Cardiac fibroblast (primary cell): ENCODE data around the gene ERGIC1.
A peak's percentile ranks its signal among the peaks of the same experiment; 100 is the strongest.

Experiments used
- DNase-seq, 2 donors: peaks; one replicate each; pipeline versions ENCODE4 v3.0.0 to v3.0.0-alpha.2; 2010; ENCODE audit warnings: low read depth in 2 of 2
- H3K4me3 ChIP-seq, 2 donors: replicated peaks in 1 of 2; 1 replicate in 1 of 2; 2 replicates in 1 of 2; pipeline ENCODE4 v1.5.1; 2011; ENCODE audit warnings: low read depth in 2 of 2, low read length in 2 of 2, mild to moderate bottlenecking in 2 of 2, moderate library complexity in 1 of 2
- TF ChIP-seq, protein P1 (sequence below): IDR thresholded peaks from one replicate; pipeline ENCODE4 v1.5.1; 2011; ENCODE audit warnings: low read depth, mild to moderate bottlenecking, low read length, inconsistent platforms

ERGIC1 gene

DNA sequence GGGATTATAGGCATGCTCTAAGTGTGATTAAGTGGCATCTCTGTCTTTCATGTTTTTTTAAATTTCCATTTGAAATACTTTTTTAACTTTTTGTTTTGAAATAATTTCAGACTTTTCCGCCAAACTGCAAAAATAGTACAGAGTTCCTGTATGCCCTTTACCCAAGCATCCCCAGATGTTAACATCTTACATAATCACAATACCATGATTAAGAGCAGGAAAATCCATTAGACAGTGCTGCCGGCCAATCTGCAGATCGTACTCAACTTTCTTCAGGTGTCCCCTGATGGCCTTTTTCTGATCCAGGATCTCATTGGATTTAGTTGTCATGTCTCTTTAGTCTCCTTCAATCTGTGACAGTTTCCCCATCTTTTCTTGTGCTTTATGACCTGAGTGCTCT is 49.0 kb downstream of the ERGIC1 start:
- DNase-seq: peak in 1 of 2 donors; percentile 40

DNA sequence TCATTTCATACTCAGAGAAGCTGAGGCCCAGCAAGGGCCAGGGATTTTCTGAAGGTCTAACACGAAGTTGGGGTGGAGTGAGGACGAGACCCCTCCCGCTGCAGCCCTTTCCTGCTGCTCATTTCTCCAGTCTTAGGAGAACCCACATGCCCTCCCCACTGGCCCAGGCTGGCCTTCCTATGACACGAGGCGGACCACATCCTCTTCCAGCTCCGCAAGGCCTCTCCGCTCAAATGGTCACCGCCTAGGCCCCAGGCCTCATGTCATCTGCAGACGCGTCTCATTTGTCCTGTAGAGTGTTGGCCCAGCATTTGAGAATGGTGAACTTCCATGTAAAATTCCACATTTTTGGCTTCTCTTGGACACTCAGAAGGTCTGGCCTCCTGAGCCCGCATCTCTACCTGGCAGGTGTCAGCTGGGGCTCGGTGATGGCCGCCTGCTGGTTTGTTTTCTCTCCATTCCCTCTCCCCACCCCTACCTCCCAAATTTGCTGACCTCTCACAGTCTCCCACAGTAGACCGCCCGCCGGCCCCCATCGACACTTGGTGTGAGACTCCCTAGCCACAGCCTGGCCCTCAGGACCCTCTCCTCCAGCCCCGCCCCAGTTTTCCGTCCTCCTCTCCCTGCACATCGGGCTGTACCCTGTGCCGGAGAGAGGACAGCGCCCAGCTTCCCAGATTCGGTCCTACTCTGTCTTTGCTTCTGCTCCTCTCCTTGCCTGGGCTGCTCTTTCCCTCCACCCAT is 51.7 kb downstream of the ERGIC1 start:
- H3K4me3 ChIP-seq: no peak overlapping the region
- DNase-seq: no peak
- TF ChIP-seq, protein P1, sequence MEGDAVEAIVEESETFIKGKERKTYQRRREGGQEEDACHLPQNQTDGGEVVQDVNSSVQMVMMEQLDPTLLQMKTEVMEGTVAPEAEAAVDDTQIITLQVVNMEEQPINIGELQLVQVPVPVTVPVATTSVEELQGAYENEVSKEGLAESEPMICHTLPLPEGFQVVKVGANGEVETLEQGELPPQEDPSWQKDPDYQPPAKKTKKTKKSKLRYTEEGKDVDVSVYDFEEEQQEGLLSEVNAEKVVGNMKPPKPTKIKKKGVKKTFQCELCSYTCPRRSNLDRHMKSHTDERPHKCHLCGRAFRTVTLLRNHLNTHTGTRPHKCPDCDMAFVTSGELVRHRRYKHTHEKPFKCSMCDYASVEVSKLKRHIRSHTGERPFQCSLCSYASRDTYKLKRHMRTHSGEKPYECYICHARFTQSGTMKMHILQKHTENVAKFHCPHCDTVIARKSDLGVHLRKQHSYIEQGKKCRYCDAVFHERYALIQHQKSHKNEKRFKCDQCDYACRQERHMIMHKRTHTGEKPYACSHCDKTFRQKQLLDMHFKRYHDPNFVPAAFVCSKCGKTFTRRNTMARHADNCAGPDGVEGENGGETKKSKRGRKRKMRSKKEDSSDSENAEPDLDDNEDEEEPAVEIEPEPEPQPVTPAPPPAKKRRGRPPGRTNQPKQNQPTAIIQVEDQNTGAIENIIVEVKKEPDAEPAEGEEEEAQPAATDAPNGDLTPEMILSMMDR: no peak

More for the DNA sequence above, 49.0 kb downstream of the ERGIC1 start:
- TF ChIP-seq, protein P1: no peak
- no peak overlapping the region for H3K4me3 ChIP-seq

DNA sequence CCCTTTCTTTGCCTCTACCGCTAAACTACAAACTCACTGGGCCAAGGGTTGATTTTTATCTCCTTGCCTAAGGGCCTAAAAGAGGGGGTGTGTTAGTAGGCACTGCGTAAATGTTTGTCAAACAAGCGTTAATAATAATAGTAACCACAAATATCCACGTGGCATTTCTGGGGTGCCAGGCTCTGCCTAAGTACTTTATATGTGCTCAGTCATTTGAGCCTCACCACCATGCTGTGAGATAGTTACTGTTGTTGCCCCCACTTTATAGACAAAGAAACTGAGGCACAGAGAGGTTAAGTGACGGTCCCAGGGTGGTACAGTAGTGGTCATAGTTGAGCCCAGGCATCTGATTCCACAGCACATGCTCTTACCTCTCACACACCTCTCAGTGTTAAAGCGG is 52.4 kb downstream of the ERGIC1 start:
- no peak overlapping the region for H3K4me3 ChIP-seq
- no peak for DNase-seq
- TF ChIP-seq, protein P1: no peak

DNA sequence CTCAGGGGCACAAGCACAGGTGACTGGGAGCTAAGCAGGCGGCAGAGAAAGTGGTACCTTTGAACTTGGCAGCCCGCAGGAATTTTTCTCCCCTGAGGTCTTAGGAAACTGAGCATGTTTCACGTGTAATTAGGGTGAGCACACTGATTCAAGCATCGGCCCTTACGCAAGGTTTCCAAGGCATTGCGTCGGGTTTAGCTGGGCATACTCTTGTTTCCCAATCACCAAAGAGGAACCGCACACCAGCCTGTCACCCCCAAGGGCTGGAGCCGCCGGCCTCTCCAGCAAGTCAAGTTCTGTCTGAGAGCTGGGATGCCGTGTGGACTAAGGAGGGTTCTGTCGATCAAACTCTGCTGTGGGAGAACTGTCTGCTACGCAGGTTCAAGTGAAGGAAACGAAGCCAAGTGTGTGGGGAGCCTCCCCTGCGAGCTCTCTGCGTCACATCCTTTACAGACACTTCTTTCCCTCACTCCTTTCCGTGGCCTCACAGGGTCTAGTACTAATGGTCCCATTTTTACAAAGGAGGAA is 53.0 kb downstream of the ERGIC1 start:
- TF ChIP-seq, protein P1: no peak
- peak; percentile 98 to 99 for DNase-seq
- H3K4me3 ChIP-seq: no peak overlapping the region

DNA sequence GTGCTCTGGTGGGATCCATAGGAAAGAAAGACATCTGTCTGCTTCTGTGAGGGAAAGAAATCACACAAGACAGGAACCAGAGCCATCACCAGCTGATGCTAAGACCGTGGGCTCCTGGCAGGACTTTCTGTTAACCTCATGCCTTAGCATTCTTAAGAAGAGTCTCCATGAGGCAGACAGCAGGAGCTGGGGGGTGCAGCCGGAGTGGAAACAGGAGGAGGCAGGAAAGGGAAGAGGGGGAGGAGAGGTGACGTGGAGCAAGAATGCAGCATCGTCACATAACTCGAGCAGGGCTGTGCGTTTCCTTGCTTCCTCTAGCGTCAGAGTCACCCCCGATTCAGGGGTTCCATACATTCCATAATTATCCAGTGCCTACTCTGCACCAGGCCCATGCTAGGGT is 53.6 kb downstream of the ERGIC1 start:
- DNase-seq: peak; percentile 92 to 98
- TF ChIP-seq, protein P1: no peak

DNA sequence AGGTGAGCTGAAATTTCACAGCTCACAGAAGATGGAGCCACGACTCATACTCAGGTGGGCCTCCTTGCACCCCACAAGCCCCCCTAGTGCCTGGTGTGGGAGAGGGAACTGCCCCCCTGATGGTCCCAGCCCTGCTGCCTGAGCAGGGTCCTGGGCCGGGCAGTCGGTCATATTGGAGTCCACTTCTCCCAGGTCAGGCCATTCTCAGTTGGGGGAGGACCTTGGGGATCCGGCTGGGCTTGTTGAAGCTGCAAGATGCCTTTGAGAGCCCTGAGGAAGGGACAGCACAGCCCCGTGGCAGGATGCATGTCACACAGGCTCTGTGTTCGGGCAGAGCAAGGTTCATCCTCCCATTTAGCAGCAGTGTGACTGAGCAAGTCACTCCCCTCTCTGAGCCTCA is 56.6 kb downstream of the ERGIC1 start:
- TF ChIP-seq, protein P1: no peak
- no peak overlapping the region for H3K4me3 ChIP-seq
- DNase-seq: no peak

More for the DNA sequence above, 53.6 kb downstream of the ERGIC1 start:
- peak overlapping the region in 1 of 2 donors; percentile 7 for H3K4me3 ChIP-seq
